H1 (cell line): ENCODE data around the gene PAK6. TPM values are rescaled to one million over a fixed set of nuclear protein-coding genes. Genes with fewer than 3 reads are reported as not detected.

Experiments
- CTCF ChIA-PET: fragments of 300-600 bp; sonication (Branson Sonifier 250); formaldehyde crosslinking; loops from one replicate; lab custom pipeline; 2021; ENCODE audit not compliant: partially characterized antibody; lab: Charles Lee
- POLR2A ChIA-PET: fragments of 300-600 bp; sonication (Branson Sonifier 250); formaldehyde crosslinking; loops from one replicate; lab custom pipeline; 2021; ENCODE audit warnings: inconsistent platforms; ENCODE audit not compliant: partially characterized antibody; lab: Charles Lee
- DNase-seq, 2 experiments: peaks; one replicate each; pipeline versions ENCODE4 v3.0.0 to v3.0.0-alpha.2; 2010 to 2022; ENCODE audit warnings: low spot score in 2 of 2, low read depth in 1 of 2, mixed read lengths in 1 of 2
- FAIRE-seq: peaks from 2 replicates; lab custom pipeline; 2011; peaks lifted over from hg19 to GRCh38; lab: Jason Lieb, UNC
- H2AFZ ChIP-seq: 2 replicates; pipeline ENCODE4 v1.8.1; 2012; ENCODE audit warnings: low read length, inconsistent platforms
- H2AK5ac ChIP-seq: 2 replicates; pipeline ENCODE4 v1.6.1; 2013; ENCODE audit warnings: low read depth, low read length
- H2BK120ac ChIP-seq: replicated peaks from 2 replicates; pipeline ENCODE3; 2013; ENCODE audit warnings: low read depth, low read length, inconsistent platforms
- H2BK12ac ChIP-seq: 2 replicates; pipeline ENCODE4 v1.6.1; 2013; ENCODE audit warnings: low read depth, low read length
- H2BK15ac ChIP-seq: 2 replicates; pipeline ENCODE4 v1.6.1; 2013; ENCODE audit warnings: low read length
- H2BK20ac ChIP-seq: 2 replicates; pipeline ENCODE4 v1.6.1; 2013; ENCODE audit warnings: low read length
- H2BK5ac ChIP-seq: 2 replicates; pipeline ENCODE4 v1.6.1; 2013; ENCODE audit warnings: low read depth, low read length
- H3K14ac ChIP-seq: 2 replicates; pipeline ENCODE4 v1.6.1; 2013; ENCODE audit warnings: inconsistent platforms; ENCODE audit not compliant: insufficient read length
- H3K18ac ChIP-seq: 2 replicates; pipeline ENCODE4 v1.6.1; 2013; ENCODE audit warnings: low read length; ENCODE audit errors: extremely low read depth
- H3K23ac ChIP-seq: 2 replicates; pipeline ENCODE4 v1.6.1; 2013; ENCODE audit warnings: inconsistent platforms; ENCODE audit not compliant: insufficient read length
- H3K23me2 ChIP-seq: 2 replicates; pipeline ENCODE4 v1.6.1; 2013; ENCODE audit warnings: low read depth, low read length
- H3K27ac ChIP-seq: 2 replicates; pipeline ENCODE4 v1.6.1; 2011; ENCODE audit warnings: low read depth, low read length, inconsistent platforms
- H3K27me3 ChIP-seq, 4 experiments: replicated peaks in 1 of 4; 1 replicate in 1 of 4; 2 replicates in 3 of 4; pipeline versions ENCODE4 v1.6.1 to v1.8.1; 2011 to 2013; ENCODE audit warnings: low read length in 3 of 4, mild to moderate bottlenecking in 3 of 4, inconsistent platforms in 2 of 4, mixed read lengths in 2 of 4, moderate library complexity in 1 of 4; ENCODE audit not compliant: control insufficient read depth in 3 of 4, insufficient read depth in 3 of 4; ENCODE audit errors: extremely low read depth in 1 of 4
- H3K36me3 ChIP-seq, 4 experiments: 2 replicates each; pipeline versions ENCODE4 v1.6.1 to v1.8.1; 2011 to 2013; ENCODE audit warnings: mild to moderate bottlenecking in 4 of 4, low read length in 3 of 4, moderate library complexity in 2 of 4, control low read depth in 1 of 4, inconsistent platforms in 1 of 4; ENCODE audit not compliant: insufficient read depth in 4 of 4, control insufficient read depth in 2 of 4
- H3K4ac ChIP-seq: replicated peaks from 2 replicates; pipeline ENCODE3; 2013; ENCODE audit warnings: low read length, low read depth, mixed read lengths, inconsistent platforms; ENCODE audit not compliant: insufficient read length
- H3K4me1 ChIP-seq, 4 experiments: replicated peaks in 1 of 4; 1 replicate in 1 of 4; 2 replicates in 3 of 4; pipeline versions ENCODE4 v1.6.1 to v1.8.1; 2011 to 2013; ENCODE audit warnings: low read length in 3 of 4, inconsistent platforms in 2 of 4, mixed read lengths in 1 of 4; ENCODE audit not compliant: insufficient read depth in 4 of 4, control insufficient read depth in 3 of 4
- H3K4me2 ChIP-seq, 2 experiments: 2 replicates each; pipeline versions ENCODE4 v1.6.1 to v1.8.1; 2011 to 2013; ENCODE audit warnings: low read depth in 2 of 2, low read length in 2 of 2, control low read depth in 1 of 2, inconsistent platforms in 1 of 2, mild to moderate bottlenecking in 1 of 2; ENCODE audit not compliant: insufficient read depth in 1 of 2
- H3K4me3 ChIP-seq, 4 experiments: fragments of 200-600, 300-600 bp in 1 of 4; sonication (generic), shearing (Covaris generic), sonication (Bioruptor Twin) in 1 of 4; 2 replicates each; pipeline versions ENCODE4 v1.5.1 to v1.8.1; 2011 to 2016; ENCODE audit warnings: low read length in 4 of 4, low read depth in 3 of 4, control low read depth in 2 of 4, inconsistent platforms in 2 of 4, mild to moderate bottlenecking in 2 of 4, mixed read lengths in 1 of 4, moderate library complexity in 1 of 4; ENCODE audit not compliant: insufficient read depth in 2 of 4; ENCODE audit errors: extremely low read depth in 1 of 4
- H3K56ac ChIP-seq: replicated peaks from 2 replicates; pipeline ENCODE3; 2013; ENCODE audit warnings: low read depth, mild to moderate bottlenecking, mixed read lengths, low read length, inconsistent platforms; ENCODE audit not compliant: insufficient read length
- H3K79me1 ChIP-seq: 2 replicates; pipeline ENCODE4 v1.6.1; 2013; ENCODE audit warnings: low read depth, low read length, control low read depth
- H3K79me2 ChIP-seq, 2 experiments: 2 replicates each; pipeline versions ENCODE4 v1.6.1 to v1.8.1; 2012 to 2013; ENCODE audit warnings: low read length in 2 of 2, mild to moderate bottlenecking in 2 of 2, inconsistent platforms in 1 of 2; ENCODE audit not compliant: insufficient read depth in 2 of 2, control insufficient read depth in 1 of 2
- H3K9ac ChIP-seq, 4 experiments: replicated peaks in 1 of 4; 1 replicate in 1 of 4; 2 replicates in 3 of 4; pipeline versions ENCODE4 v1.6.1 to v1.8.1; 2011 to 2013; ENCODE audit warnings: low read depth in 3 of 4, low read length in 3 of 4, control low read depth in 2 of 4, mild to moderate bottlenecking in 2 of 4, moderate library complexity in 2 of 4, inconsistent platforms in 1 of 4; ENCODE audit errors: extremely low read depth in 1 of 4
- H3K9me3 ChIP-seq, 2 experiments: 2 replicates each; pipeline versions ENCODE4 v1.6.1 to v1.8.1; 2012 to 2013; ENCODE audit warnings: mild to moderate bottlenecking in 2 of 2, moderate library complexity in 2 of 2, control low read depth in 1 of 2, inconsistent platforms in 1 of 2, low read depth in 1 of 2, low read length in 1 of 2, mixed read lengths in 1 of 2; ENCODE audit not compliant: insufficient read depth in 2 of 2
- H4K20me1 ChIP-seq, 2 experiments: replicated peaks in 1 of 2; 2 replicates each; pipeline versions ENCODE3 to v1.8.1; 2011 to 2013; ENCODE audit warnings: inconsistent platforms in 2 of 2, low read length in 2 of 2, mild to moderate bottlenecking in 1 of 2; ENCODE audit not compliant: insufficient read depth in 2 of 2, control insufficient read depth in 1 of 2
- H4K5ac ChIP-seq: 2 replicates; pipeline ENCODE4 v1.6.1; 2013; ENCODE audit warnings: low read length, low read depth, mixed read lengths, inconsistent platforms; ENCODE audit not compliant: insufficient read length
- H4K8ac ChIP-seq: 2 replicates; pipeline ENCODE4 v1.8.0; 2013; ENCODE audit warnings: mild to moderate bottlenecking, moderate library complexity, low read length, inconsistent platforms; ENCODE audit not compliant: insufficient read depth; ENCODE audit errors: extremely low read depth
- H4K91ac ChIP-seq: replicated peaks from 2 replicates; pipeline ENCODE3; 2013; ENCODE audit warnings: low read length, mixed read lengths, inconsistent platforms; ENCODE audit not compliant: insufficient read length
- CREB1 ChIP-seq: IDR thresholded peaks from 2 replicates; pipeline ENCODE4 v1.6.1; 2012; ENCODE audit warnings: inconsistent platforms
- CTCF ChIP-seq, 3 experiments: IDR thresholded peaks; 1 replicate in 2 of 3; 2 replicates in 1 of 3; pipeline versions ENCODE4 v1.5.1 to v1.6.1; 2011; ENCODE audit warnings: low read length in 3 of 3, mild to moderate bottlenecking in 3 of 3, inconsistent platforms in 2 of 3, low read depth in 1 of 3, moderate library complexity in 1 of 3; ENCODE audit not compliant: insufficient read depth in 1 of 3; ENCODE audit errors: control extremely low read depth in 1 of 3
- JUND ChIP-seq: IDR thresholded peaks from 2 replicates; pipeline ENCODE4 v1.6.1; 2011; ENCODE audit warnings: mild to moderate bottlenecking, improper control_type of control experiment, low read length
- KDM5A ChIP-seq: fragments of 200-600 bp; IDR thresholded peaks from 2 replicates; pipeline ENCODE4 v1.7.1; 2012; ENCODE audit warnings: mild to moderate bottlenecking, low read length, inconsistent platforms, mixed read lengths
- NANOG ChIP-seq: IDR thresholded peaks from 2 replicates; pipeline ENCODE4 v1.6.1; 2011; ENCODE audit warnings: low read length, low read depth, mild to moderate bottlenecking, inconsistent platforms; ENCODE audit not compliant: insufficient read depth, poor library complexity, severe bottlenecking
- POU5F1 ChIP-seq: IDR thresholded peaks from 2 replicates; pipeline ENCODE4 v1.6.1; 2011; ENCODE audit warnings: low read depth, mild to moderate bottlenecking, low read length, moderate library complexity
- WGBS, 2 experiments: shearing (Covaris generic) in 1 of 2; methylation state at CpG; one replicate each; pipeline versions ENCODE4 v1.1.6 to v1.1.7; 2013 to 2015; ENCODE audit warnings: low lambda C conversion rate in 2 of 2, mixed read lengths in 2 of 2, inconsistent platforms in 1 of 2, low coverage in 1 of 2, missing lambda C conversion rate in 1 of 2; ENCODE audit not compliant: insufficient replicate concordance in 2 of 2, insufficient coverage in 1 of 2, insufficient read length in 1 of 2; ENCODE audit errors: extremely low coverage in 1 of 2, missing lambda C conversion rate in 1 of 2; 5-methylcytosine and 5-hydroxymethylcytosine counted together
- polyA plus RNA-seq, 7 experiments: library from polyadenylated mRNA; depleted of rRNA in 3 of 7; stranded (reverse) in 5 of 7; unstranded in 2 of 7; fragments of >200 nt in 5 of 7; fragments of 200-250 nt in 2 of 7; gene quantifications; 1 replicate in 5 of 7; 2 replicates in 1 of 7; 4 replicates in 1 of 7; pipeline versions ENCODE4 v1.2.1 to v1.2.3, GENCODE V29; 2011 to 2013; ENCODE audit warnings: missing spikeins in 2 of 7, mixed read lengths in 2 of 7
- total RNA-seq: library from RNA; stranded (reverse); fragmentation: NEBNext Ultra II Directional; extraction: Animal tissue kit (Norgen Biotek cat#: 25700); gene quantifications from 2 replicates; pipeline ENCODE4 v1.2.1, GENCODE V29; 2021

Gene PAK6
- total and polyA plus RNA-seq, 2 of the 8 experiments (the other 6 are each of a cell fraction or from before 2014, with no cell fraction given): 6.9 to 9.4 TPM

GRCh38 chr15:40302288-40302886 lies 63.5 kb downstream of the PAK6 start:
- Histone ChIP-seq H3K79me2 (no peaks in the 10 kb centered on the region), H3K4me2 (peak overlapping the region in 1 of 2 experiments; percentile 50; a peak in 1 of 4 replicates)
- POLR2A ChIA-PET: interaction anchor here (1.0 to 3.0 kb wide), 7 partner anchors 11 to 80 kb away, joined by 3 to 46 read pairs (median 3); partner anchors contain the start of gene KNSTRN

More at GRCh38 chr15:40302288-40302886, 63.5 kb downstream of the PAK6 start:
- no peak overlapping the region for H3K27ac ChIP-seq
- peaks cover 0 to 2% (median 0%) of the 10 kb centered on the region in 4 experiments; a peak in 1 of 7 replicates for H3K27me3 ChIP-seq
- no peak overlapping the region for H4K5ac ChIP-seq
- H2BK120ac ChIP-seq: no peak overlapping the region
- H3K18ac ChIP-seq: peak overlapping the region; percentile 71
- CTCF ChIA-PET: interaction anchor here (1.1 to 23.9 kb wide), 9 partner anchors 8 to 257 kb away, joined by 3 to 584 read pairs (median 25); partner anchors contain the start of genes ANKRD63, CCDC9B and INAFM2
- peak overlapping the region; percentile 95; the same call in 1 of the 2 replicates for H2BK12ac ChIP-seq
- no peaks in the 10 kb centered on the region for H4K20me1 ChIP-seq
- H3K9ac ChIP-seq: no peak overlapping the region
- H2AFZ ChIP-seq: no peak overlapping the region
- H3K14ac ChIP-seq: no peak overlapping the region
- H2BK20ac ChIP-seq: peak overlapping the region; percentile 87; the same call in 1 of the 2 replicates
- no peak for DNase-seq
- no peak overlapping the region for H3K56ac ChIP-seq
- H3K23me2 ChIP-seq: no peaks in the 10 kb centered on the region
- H3K23ac ChIP-seq: no peak overlapping the region
- WGBS, 2 experiments: 88% methylated on average over 19 of the region's 19 CpGs; no CpG with 5 or more reads in 1 of the 2 experiments
- peak overlapping the region; percentile 70; the same call in 1 of the 2 replicates for H2AK5ac ChIP-seq
- no peaks in the 10 kb centered on the region for H3K36me3 ChIP-seq
- TF ChIP-seq JUND: no peak
- TF ChIP-seq KDM5A: no peak
- no peak for TF ChIP-seq CTCF (IDR thresholded peaks at IDR 0.05; ENCODE audit: control extremely low read depth in 1 of 3, insufficient read depth in 1 of 3, low read depth in 1 of 3, low read length in 3 of 3)
- TF ChIP-seq NANOG: no peak
- TF ChIP-seq POU5F1: no peak
- no peak for TF ChIP-seq CREB1
- peak overlapping the region; percentile 18 for H4K8ac ChIP-seq
- peak overlapping the region; percentile 87 for H2BK5ac ChIP-seq
- H3K4me1 ChIP-seq: peaks cover 0 to 28% (median 13%) of the 10 kb centered on the region in 4 experiments; a peak in 6 of 7 replicates
- peak overlapping the region; percentile 90 for H3K4ac ChIP-seq
- H2BK15ac ChIP-seq: no peak overlapping the region
- no peak overlapping the region for H3K4me3 ChIP-seq
- H3K79me1 ChIP-seq: no peaks in the 10 kb centered on the region
- 0 out of 4 replicates have a peak, but pooled peaks cover 0 to 3% of the 10 kb centered on the region in 2 experiments for H3K9me3 ChIP-seq
- no peak for FAIRE-seq
- peak overlapping the region; percentile 78 for H4K91ac ChIP-seq
